ENCODE measurements around the gene DNLZ.

The DNLZ gene

DNA sequence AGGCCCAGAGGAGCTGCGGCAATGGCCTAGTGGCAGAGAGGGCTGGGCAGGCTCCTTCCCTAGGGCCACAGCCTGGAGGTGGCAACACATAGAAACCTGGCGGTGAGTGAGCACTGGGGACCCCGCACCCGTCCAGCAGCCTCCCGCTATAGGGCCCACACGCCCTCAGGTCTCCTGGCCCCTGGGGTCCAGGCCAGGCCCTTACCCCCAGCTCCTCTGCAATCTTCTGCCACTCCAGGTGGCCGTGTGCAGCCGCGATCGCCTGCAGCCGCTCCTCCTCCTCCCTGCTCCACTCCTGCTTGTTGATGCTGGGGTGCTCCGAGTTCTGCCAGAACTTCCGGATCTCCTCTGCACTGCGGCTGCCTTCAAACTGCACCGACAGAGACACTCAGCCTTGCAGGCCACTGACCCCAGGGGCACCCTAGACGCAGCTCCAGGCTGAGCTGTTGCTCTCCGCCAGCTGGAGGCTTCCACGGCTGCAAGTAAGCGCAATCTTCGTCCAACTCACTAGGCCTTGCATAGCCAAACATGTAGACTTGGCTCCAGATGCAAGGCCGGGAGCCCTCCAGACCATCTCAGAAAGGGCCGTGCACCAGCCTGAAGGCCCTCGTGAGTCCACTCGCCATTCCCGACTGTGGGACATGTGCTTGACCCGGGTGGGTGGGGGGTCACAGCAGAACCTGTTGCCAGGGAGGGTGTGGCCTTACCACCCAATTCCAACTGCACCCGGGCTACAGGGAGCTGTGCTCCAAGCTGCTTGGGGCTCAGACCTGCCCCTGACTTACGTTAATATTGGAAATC is 28.4 kb upstream of the DNLZ start:
- Mint-ChIP-seq H3K4me1 (ENCODE audit: low read depth) (no peaks in the 10 kb centered on the region), H3K9me3 (no peaks in the 10 kb centered on the region), H3K36me3 (ENCODE audit: low read depth) (peaks cover 38% of the 10 kb centered on the region), H3K4me3 (no peak overlapping the region), H3K27me3 (ENCODE audit: low read depth) (no peaks in the 10 kb centered on the region), H3K27ac (no peak overlapping the region)
- DNase-seq (ENCODE audit: low spot score) = no peak

DNA sequence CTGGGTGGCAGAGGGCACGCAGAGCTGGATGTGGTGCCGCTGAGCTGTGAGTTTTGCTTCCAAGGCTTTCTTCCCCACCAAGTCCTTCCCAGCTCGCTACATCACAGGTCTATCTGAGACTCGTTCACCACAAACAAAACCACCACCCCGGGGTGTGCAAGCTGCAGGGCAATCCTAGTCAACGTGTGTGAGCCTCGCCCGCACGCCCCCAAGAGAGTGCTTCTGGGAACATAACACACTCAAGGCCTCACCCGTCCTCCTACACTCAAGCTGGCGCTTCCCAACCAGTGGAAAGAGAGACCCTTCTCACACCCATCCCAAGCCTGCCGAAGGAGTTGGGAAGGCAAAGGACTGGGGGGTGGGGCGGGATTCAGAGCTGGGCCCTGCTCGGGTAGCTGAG is 25.9 kb upstream of the DNLZ start:
- Mint-ChIP-seq H3K9me3 (no peaks in the 10 kb centered on the region), H3K4me3 (no peak overlapping the region), H3K4me1 (ENCODE audit: low read depth) (peaks cover 16% of the 10 kb centered on the region), H3K27ac (no peak overlapping the region), H3K36me3 (ENCODE audit: low read depth) (peaks cover 59% of the 10 kb centered on the region), H3K27me3 (ENCODE audit: low read depth) (no peaks in the 10 kb centered on the region)
- DNase-seq (ENCODE audit: low spot score) = no peak

DNA sequence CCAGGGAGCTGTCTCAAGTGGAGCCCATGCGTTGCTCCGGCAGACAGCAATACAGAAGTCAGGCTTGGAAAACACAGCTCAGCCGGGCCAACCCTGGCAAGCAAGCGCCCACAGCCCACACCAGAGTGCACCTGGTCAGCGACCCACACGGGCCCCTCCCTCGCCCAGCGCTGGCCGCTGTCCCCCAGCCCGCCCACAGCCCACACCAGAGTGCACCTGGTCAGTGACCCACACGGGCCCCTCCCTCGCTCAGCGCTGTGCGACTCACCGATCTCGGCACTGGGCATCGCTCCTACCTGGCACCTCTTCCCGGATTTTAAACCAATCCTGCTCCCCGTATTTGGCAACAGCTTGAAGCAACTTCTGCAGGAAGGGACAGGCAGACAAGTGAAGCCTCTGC is 23.7 kb upstream of the DNLZ start:
- DNase-seq (ENCODE audit: low spot score) = no peak
- Mint-ChIP-seq H3K36me3 (ENCODE audit: low read depth) (peaks cover 60% of the 10 kb centered on the region), H3K27ac (no peak overlapping the region), H3K27me3 (ENCODE audit: low read depth) (no peaks in the 10 kb centered on the region), H3K4me3 (no peak overlapping the region), H3K4me1 (ENCODE audit: low read depth) (peaks cover 16% of the 10 kb centered on the region), H3K9me3 (no peaks in the 10 kb centered on the region)

- Mint-ChIP-seq H3K4me3 (no peak overlapping the region), H3K9me3 (no peaks in the 10 kb centered on the region), H3K4me1 (ENCODE audit: low read depth) (peaks cover 16% of the 10 kb centered on the region), H3K27ac (peak overlapping the region; percentile 2), H3K27me3 (ENCODE audit: low read depth) (no peaks in the 10 kb centered on the region), H3K36me3 (ENCODE audit: low read depth) (peaks cover 52% of the 10 kb centered on the region)
- DNase-seq (ENCODE audit: low spot score) = no peak
These were observed 22.5 kb upstream of the DNLZ start for GRCh38 chr9:136386018-136386417.

DNA sequence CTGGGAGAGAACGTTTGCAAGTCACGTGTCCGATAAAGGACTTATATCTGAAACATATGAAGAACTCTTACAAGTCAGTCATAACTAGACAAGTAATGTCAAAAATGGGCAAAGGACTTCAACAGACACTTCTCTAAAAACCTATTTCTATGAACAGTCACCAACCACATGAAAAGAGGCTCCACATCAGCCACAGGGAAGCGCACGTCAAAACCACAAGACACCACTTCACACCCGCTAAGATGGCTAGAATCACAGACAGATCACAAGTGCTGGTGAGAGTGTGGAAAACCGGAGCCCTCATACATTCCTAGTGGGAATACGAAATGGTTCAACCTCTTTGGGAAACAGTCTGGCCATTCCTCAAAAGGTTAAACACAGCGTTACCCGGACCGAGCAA is 21.5 kb upstream of the DNLZ start:
- Mint-ChIP-seq H3K27me3 (ENCODE audit: low read depth) (no peaks in the 10 kb centered on the region), H3K4me1 (ENCODE audit: low read depth) (peaks cover 16% of the 10 kb centered on the region), H3K36me3 (ENCODE audit: low read depth) (peaks cover 53% of the 10 kb centered on the region), H3K4me3 (peak overlapping the region; percentile 68), H3K27ac (peak overlapping the region; percentile 69), H3K9me3 (no peaks in the 10 kb centered on the region)
- peak; percentile 54 for DNase-seq (ENCODE audit: low spot score)

DNA sequence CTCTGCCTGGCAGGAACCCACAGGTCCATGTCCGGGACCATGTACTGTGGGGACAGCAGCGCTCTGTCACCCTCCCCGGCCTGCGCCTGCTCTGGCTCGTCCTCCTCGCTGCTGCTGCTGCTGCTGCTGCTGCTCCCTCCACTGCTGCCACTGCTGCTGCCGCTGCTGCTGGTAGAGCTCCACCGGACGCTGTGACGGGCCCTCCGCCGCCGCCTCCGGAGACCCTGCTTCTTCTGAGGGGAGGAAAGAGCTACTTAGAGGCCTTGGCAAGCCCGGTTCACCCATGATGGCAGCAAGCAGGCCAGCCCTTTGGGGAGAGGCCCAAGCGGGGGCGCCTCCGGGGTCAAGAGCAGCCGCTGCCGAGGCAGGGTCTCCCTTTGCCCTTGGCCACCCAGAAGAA is 19.9 kb upstream of the DNLZ start:
- H3K4me3 Mint-ChIP-seq = no peak overlapping the region
- peaks cover 42% of the 10 kb centered on the region for H3K36me3 Mint-ChIP-seq (ENCODE audit: low read depth)
- H3K27me3 Mint-ChIP-seq (ENCODE audit: low read depth) = no peaks in the 10 kb centered on the region
- peaks cover 16% of the 10 kb centered on the region for H3K4me1 Mint-ChIP-seq (ENCODE audit: low read depth)
- no peaks in the 10 kb centered on the region for H3K9me3 Mint-ChIP-seq
- no peak for DNase-seq (ENCODE audit: low spot score)
- no peak overlapping the region for H3K27ac Mint-ChIP-seq

- no peak overlapping the region for H3K27ac Mint-ChIP-seq
- peaks cover 16% of the 10 kb centered on the region for H3K4me1 Mint-ChIP-seq (ENCODE audit: low read depth)
- H3K9me3 Mint-ChIP-seq = no peaks in the 10 kb centered on the region
- no peaks in the 10 kb centered on the region for H3K27me3 Mint-ChIP-seq (ENCODE audit: low read depth)
- H3K36me3 Mint-ChIP-seq (ENCODE audit: low read depth) = peaks cover 33% of the 10 kb centered on the region
- DNase-seq (ENCODE audit: low spot score) = no peak
- H3K4me3 Mint-ChIP-seq = no peak overlapping the region
These were observed 18.5 kb upstream of the DNLZ start for GRCh38 chr9:136381966-136382513.

GRCh38 chr9:136381311-136381710 is 17.8 kb upstream of the DNLZ start:
- peaks cover 29% of the 10 kb centered on the region for H3K36me3 Mint-ChIP-seq (ENCODE audit: low read depth)
- no peak overlapping the region for H3K4me3 Mint-ChIP-seq
- H3K27me3 Mint-ChIP-seq (ENCODE audit: low read depth) = no peaks in the 10 kb centered on the region
- H3K4me1 Mint-ChIP-seq (ENCODE audit: low read depth) = peaks cover 16% of the 10 kb centered on the region
- H3K27ac Mint-ChIP-seq = no peak overlapping the region
- no peaks in the 10 kb centered on the region for H3K9me3 Mint-ChIP-seq
- DNase-seq (ENCODE audit: low spot score) = no peak

- Mint-ChIP-seq H3K27ac (no peak overlapping the region), H3K27me3 (ENCODE audit: low read depth) (no peaks in the 10 kb centered on the region), H3K9me3 (no peaks in the 10 kb centered on the region), H3K4me3 (no peak overlapping the region), H3K4me1 (ENCODE audit: low read depth) (peaks cover 8% of the 10 kb centered on the region), H3K36me3 (ENCODE audit: low read depth) (peaks cover 19% of the 10 kb centered on the region)
- DNase-seq (ENCODE audit: low spot score) = no peak
These were observed 16.8 kb upstream of the DNLZ start for GRCh38 chr9:136380381-136380780.

DNA sequence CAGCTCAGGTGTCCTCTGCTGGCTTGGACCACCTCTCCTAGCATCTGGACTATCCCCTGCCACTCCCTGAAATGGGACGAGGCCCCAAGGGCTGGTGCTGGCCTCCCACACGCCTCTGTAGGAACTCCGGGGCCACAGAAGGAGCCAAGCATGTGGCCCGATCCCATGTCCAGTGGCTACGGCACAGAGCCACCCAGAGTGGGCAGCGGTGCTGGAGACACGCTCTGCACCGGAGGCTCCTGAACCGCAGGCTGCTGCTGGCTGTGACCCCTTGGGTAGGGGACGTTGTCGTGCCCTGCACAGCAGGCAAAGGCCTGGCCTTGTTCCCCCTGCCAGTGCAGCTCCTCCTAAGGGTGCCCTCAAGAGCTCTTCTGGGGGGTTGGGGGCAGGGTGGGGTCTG is 16.3 kb upstream of the DNLZ start:
- Mint-ChIP-seq H3K4me3 (no peak overlapping the region), H3K9me3 (no peaks in the 10 kb centered on the region), H3K27me3 (ENCODE audit: low read depth) (no peaks in the 10 kb centered on the region), H3K27ac (no peak overlapping the region), H3K36me3 (ENCODE audit: low read depth) (peaks cover 14% of the 10 kb centered on the region), H3K4me1 (ENCODE audit: low read depth) (peaks cover 5% of the 10 kb centered on the region)
- DNase-seq (ENCODE audit: low spot score) = no peak

DNA sequence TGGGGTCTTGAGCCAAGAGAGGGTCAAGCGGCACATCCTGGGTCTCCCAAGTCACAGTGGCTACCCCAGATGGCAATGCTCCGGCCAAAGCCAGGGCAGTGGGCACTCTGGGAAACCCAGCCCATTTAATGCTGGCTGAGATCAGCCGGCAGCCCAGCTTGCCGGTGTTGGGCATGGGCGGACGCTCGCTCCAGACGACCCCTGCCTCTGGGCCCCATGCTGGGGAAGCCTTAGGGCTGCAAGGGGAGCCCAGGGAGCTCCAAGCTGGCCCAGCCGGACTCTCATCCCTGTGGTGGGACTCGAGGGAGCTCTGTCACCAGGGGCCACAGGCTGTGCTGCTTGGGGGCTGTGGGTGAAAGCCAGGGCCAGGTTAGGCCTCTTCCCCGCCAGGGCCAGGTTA is 15.9 kb upstream of the DNLZ start:
- no peak overlapping the region for H3K4me3 Mint-ChIP-seq
- no peaks in the 10 kb centered on the region for H3K9me3 Mint-ChIP-seq
- H3K27me3 Mint-ChIP-seq (ENCODE audit: low read depth) = no peaks in the 10 kb centered on the region
- no peak overlapping the region for H3K27ac Mint-ChIP-seq
- H3K4me1 Mint-ChIP-seq (ENCODE audit: low read depth) = no peaks in the 10 kb centered on the region
- DNase-seq (ENCODE audit: low spot score) = no peak
- peaks cover 10% of the 10 kb centered on the region for H3K36me3 Mint-ChIP-seq (ENCODE audit: low read depth)

DNA sequence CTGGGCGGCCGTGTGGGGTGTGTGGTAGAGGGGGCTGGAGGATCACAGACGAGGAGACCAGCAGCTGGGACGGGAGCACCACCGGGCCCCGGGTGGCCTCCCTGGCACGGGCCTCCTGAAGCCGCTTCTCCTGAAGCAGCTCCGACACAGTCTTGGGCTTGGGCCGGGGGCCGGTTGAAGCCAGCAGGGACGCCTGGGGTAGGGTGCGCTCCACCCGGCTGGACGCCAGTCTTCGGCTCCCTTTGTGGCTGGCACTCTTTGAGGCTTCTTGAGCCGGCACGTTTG is 15.4 kb upstream of the DNLZ start:
- Mint-ChIP-seq H3K36me3 (ENCODE audit: low read depth) (peaks cover 5% of the 10 kb centered on the region), H3K27ac (no peak overlapping the region), H3K4me3 (no peak overlapping the region)

DNA sequence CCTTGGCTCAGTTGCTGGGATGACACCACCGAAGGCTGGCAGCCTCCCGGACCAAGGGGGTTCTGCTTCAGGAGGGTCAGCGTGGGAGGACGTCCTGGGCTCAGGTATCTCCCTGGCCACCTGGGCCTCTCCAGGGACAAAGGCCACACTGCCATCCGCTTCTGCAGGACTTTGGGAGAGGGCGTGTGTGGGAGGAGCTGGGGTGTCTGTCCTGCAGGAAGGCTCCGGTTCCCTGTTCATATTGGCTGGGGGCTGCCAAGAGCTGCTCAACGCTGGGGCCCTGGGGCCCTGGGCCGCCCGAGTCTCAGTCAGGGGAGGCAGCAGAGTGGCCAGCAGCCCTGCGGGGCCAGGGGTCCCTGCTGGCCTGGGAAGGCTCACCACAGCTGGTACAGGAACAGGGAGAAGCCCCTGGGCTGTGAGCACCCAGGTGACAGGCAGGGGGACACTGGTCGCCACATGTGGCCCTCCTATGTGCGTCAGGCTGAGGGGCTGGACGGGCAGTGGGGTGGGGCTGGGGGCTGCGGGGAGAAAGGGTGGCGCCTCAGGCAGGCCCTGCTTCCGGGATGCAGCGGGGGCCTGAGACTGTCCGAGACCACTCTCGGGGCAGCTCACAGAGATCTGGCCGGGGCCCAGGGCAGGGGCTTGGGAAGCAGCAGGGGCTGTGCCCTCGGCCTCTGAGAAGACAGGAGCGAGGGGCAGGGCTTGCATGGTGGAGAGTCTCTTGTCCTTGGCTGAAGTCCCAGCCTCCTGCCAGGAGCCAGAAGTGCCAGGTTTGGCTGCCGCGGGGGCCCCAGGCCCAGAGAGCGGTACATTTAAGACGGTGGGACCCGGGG is 14.8 kb upstream of the DNLZ start:
- Mint-ChIP-seq H3K27ac (no peak overlapping the region), H3K4me1 (ENCODE audit: low read depth) (no peaks in the 10 kb centered on the region), H3K9me3 (no peaks in the 10 kb centered on the region), H3K36me3 (ENCODE audit: low read depth) (peaks cover 3% of the 10 kb centered on the region), H3K4me3 (no peak overlapping the region), H3K27me3 (ENCODE audit: low read depth) (no peaks in the 10 kb centered on the region)
- no peak for DNase-seq (ENCODE audit: low spot score)

More for the DNA sequence above, 15.4 kb upstream of the DNLZ start:
- Mint-ChIP-seq H3K9me3 (no peaks in the 10 kb centered on the region), H3K27me3 (ENCODE audit: low read depth) (no peaks in the 10 kb centered on the region), H3K4me1 (ENCODE audit: low read depth) (no peaks in the 10 kb centered on the region)
- DNase-seq (ENCODE audit: low spot score) = no peak

DNA sequence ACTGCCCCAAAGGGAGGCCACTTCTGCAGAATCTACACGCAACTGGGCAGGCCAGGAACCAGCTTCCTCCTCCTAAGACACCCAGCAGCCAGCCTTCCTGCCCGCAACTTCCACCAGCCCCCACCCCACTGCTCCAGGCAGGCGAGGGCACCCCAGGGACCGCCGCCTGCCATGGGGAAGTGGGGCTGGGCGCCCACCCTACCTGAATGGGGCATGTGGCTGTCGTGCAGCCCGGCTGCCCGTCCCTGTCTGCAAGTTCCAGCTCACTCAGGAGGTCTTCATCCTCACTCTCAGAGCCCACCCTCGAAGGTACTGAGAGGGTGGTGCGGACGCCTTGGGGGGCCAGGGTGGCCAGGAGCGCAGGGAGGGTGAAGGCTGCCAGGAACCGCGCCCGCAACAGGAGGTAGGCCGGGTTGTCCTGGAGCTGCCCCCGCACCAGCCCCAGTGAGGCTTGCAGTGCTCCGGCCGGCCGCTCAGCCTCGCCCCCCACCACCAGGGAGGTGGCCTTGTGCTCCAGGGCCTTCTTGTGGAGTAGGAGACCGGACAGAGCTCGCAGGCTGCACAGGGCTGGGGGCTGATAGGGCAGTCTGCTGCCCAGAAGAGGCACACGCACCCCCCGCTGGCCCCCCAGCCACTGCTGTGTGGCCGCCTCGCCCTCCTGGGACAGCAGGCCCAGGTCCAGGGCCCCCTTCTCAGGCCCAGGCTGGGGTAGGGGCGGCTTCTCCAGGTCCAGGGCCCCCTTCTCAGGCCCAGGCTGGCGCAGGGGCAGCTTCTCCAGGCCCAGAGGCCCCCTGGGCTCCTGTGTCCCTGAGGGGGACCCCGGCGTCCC is 14.0 kb upstream of the DNLZ start:
- DNase-seq (ENCODE audit: low spot score) = no peak
- Mint-ChIP-seq H3K36me3 (ENCODE audit: low read depth) (peaks cover 3% of the 10 kb centered on the region), H3K4me1 (ENCODE audit: low read depth) (no peaks in the 10 kb centered on the region), H3K4me3 (no peak overlapping the region), H3K9me3 (no peaks in the 10 kb centered on the region), H3K27ac (no peak overlapping the region), H3K27me3 (ENCODE audit: low read depth) (no peaks in the 10 kb centered on the region)

Data from T-helper 2 cell treated with Interferon-gamma antibody and Interleukin-4, amounts not matched to agents 5 μg/mL and 100 μg/mL, for 36 hours (primary cell).